ENCODE data around the gene NDC1. TPM values are rescaled to one million over a fixed set of nuclear protein-coding genes. Genes with fewer than 3 reads are reported as not detected.

The NDC1 gene
- polyA plus RNA-seq, 1 experiment = 19.0 TPM

DNA sequence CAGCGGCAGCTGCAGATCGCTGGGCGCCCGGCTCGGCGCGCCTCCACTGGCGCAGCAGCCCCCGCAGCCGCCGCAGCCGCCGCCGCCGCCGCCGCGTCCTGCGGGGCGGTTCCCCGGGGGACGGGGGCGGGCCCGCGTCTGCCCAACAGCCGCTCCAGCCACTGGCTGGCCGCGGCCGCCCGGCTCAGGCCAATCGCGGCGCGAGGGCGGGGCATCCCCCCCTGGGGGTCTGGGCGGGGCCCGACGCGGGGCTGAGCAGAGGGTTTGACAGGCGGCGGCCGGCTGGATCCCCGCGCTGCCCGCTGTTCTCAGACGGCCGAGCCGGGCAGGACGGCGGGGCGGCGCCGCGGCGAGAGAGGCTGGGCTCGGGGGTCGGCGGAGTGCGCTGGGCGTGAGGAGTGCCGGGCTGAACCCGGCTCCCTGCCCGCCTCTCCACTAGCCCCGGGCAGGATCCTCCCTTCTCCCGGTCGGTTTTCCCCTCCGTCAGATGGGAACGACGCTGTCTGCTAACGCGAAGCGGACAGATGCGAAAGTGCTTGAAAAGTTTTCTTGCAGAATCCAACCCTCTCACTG is 98.9 kb downstream of the NDC1 start, which contains the start of gene GLIS1:
Gene GLIS1 (minus strand): TSS at position 56 of the 573 bp plus-strand sequence. CDS start 1,100 bp downstream, outside the sequence.
- H3K27ac ChIP-seq (ENCODE audit: low read depth, low read length) = peak within 1 kb of the TSS; percentile 47
- ChIA-PET POLR2A (interaction anchor here (0.6 kb wide), 1 partner anchor 14 kb away, joined by 3 read pairs; no protein-coding TSS in a partner anchor), CTCF (no interaction called here)
- no peak for DNase-seq (ENCODE audit: low read depth, low spot score)
- H3K27me3 ChIP-seq (ENCODE audit: control insufficient read depth, insufficient read depth, low read length) = no peaks in the 10 kb centered on the region
- H3K9me3 ChIP-seq (ENCODE audit: control insufficient read depth, insufficient read depth, low read length) = peaks cover 4% of the 10 kb centered on the region
- H3K4me3 ChIP-seq (ENCODE audit: low read depth, low read length) = peak within 1 kb of the TSS; percentile 84
- TF ChIP-seq, protein P1, sequence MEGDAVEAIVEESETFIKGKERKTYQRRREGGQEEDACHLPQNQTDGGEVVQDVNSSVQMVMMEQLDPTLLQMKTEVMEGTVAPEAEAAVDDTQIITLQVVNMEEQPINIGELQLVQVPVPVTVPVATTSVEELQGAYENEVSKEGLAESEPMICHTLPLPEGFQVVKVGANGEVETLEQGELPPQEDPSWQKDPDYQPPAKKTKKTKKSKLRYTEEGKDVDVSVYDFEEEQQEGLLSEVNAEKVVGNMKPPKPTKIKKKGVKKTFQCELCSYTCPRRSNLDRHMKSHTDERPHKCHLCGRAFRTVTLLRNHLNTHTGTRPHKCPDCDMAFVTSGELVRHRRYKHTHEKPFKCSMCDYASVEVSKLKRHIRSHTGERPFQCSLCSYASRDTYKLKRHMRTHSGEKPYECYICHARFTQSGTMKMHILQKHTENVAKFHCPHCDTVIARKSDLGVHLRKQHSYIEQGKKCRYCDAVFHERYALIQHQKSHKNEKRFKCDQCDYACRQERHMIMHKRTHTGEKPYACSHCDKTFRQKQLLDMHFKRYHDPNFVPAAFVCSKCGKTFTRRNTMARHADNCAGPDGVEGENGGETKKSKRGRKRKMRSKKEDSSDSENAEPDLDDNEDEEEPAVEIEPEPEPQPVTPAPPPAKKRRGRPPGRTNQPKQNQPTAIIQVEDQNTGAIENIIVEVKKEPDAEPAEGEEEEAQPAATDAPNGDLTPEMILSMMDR (IDR thresholded peaks at IDR 0.05; ENCODE audit: low read depth, low read length) = no peak

DNA sequence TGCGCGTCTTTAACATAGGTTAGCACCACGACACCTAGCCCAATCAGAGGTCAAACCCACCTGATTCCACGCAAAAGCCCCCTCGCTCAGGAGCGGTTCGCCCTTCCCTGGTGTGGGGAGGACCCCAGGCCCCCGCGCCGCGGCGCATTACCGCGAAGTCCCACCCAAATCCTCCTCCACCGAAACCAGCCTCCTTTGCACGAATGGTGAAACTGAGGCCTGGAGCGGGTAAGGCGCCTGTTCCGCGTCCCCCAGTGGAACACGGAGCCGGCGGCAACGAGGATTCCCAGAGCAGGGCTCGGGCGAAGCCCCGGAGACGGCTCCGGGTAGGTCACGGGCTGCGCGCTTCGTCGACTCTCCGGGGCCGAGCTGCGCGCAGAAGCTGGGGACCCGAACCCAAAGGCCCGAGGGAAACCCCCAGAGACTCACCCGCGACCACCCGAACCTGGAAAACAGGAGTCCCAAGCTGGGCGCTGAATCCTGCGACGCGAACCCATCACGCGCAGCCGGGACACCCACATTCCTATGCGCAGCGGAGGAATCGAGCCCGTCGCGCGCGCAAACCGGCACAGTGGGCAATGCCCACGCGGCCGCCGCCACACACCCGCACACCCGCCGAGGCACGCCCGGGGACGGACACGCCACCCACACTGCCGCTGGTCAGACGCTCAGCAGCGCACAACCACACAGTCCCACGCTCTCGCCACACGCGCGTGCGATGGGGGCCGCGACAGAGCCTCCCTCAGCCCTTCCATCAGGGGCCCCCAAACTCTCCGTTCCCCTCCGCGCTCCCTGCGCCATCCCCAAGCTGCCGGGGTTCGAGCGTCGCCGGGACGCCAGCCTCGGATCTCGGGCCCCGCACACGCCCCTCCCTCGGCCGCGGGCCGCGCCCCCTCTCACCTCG is 99.6 kb downstream of the NDC1 start:
- Histone ChIP-seq H3K27me3 (ENCODE audit: control insufficient read depth, insufficient read depth, low read length) (no peaks in the 10 kb centered on the region), H3K4me3 (ENCODE audit: low read depth, low read length) (peak overlapping the region; percentile 84), H3K9me3 (ENCODE audit: control insufficient read depth, insufficient read depth, low read length) (peaks cover 4% of the 10 kb centered on the region), H3K27ac (ENCODE audit: low read depth, low read length) (peak overlapping the region; percentile 31)
- ChIA-PET CTCF (no interaction called here), POLR2A (no interaction called here)
- TF ChIP-seq, protein P1 (IDR thresholded peaks at IDR 0.05; ENCODE audit: low read depth, low read length) = no peak
- no peak for DNase-seq (ENCODE audit: low read depth, low spot score)

DNA sequence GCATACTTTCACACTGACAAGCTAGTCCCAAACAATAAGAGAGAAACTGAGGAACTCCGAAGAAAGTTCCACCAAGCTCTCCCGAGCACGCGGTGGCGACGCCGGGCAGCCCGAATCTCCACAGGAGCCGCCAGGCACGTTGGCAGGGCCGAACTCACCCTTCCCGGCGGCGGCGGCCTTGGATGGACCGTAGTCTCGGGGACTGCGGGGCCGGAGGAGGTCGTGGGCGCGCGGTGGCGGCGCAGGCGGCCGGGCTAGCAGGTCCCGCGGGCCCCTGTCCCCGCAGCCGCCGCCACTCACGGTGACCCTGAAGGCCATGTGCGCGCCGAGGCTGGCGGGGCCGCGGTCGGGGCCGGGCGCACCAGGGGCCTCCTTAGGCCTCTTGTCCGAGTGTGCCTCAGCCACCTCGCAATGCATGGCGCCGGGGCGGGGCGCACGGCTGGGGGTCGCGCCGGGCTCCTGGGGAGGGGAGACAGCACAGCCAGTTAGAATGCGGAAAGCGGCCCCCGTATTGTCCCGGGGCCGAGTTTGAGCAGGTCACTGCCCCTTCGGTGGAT is 100.4 kb downstream of the NDC1 start:
- POLR2A ChIA-PET = no interaction called here
- CTCF ChIA-PET = interaction anchor here (1.5 to 3.2 kb wide), 2 partner anchors 16 to 253 kb away, joined by 6 to 11 read pairs; no protein-coding TSS in a partner anchor
- Histone ChIP-seq H3K9me3 (ENCODE audit: control insufficient read depth, insufficient read depth, low read length) (peaks cover under 1% of the 10 kb centered on the region), H3K4me3 (ENCODE audit: low read depth, low read length) (peak overlapping the region; percentile 84), H3K27ac (ENCODE audit: low read depth, low read length) (peak overlapping the region; percentile 52), H3K27me3 (ENCODE audit: control insufficient read depth, insufficient read depth, low read length) (no peaks in the 10 kb centered on the region)
- TF ChIP-seq, protein P1 (IDR thresholded peaks at IDR 0.05; ENCODE audit: low read depth, low read length) = no peak
- DNase-seq (ENCODE audit: low read depth, low spot score) = no peak

DNA sequence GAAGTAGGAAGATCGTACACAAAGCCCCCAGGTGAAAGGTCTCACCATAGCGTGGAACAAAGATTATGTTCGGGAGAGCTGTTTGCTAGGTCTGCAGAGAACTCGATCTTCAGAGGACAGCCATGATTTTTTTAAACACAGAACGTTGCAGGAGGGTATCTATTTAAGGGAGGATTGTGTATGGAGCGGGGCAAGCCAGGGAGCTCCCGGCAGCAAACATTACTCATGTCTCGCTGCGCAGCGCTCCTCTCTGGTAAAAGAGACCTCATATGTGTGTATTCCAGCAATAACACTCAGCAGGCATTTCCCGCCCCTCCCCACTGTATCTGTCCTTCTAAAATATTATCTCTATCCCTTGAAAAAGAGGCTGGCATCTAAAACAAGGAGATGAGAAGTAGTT is 101.8 kb downstream of the NDC1 start:
- peak overlapping the region; percentile 29 for H3K4me3 ChIP-seq (ENCODE audit: low read depth, low read length)
- H3K9me3 ChIP-seq (ENCODE audit: control insufficient read depth, insufficient read depth, low read length) = no peaks in the 10 kb centered on the region; the same call in 1 of the 2 replicates
- no peaks in the 10 kb centered on the region for H3K27me3 ChIP-seq (ENCODE audit: control insufficient read depth, insufficient read depth, low read length)
- DNase-seq (ENCODE audit: low read depth, low spot score) = no peak
- peak overlapping the region; percentile 31 for H3K27ac ChIP-seq (ENCODE audit: low read depth, low read length)
- POLR2A ChIA-PET = no interaction called here
- TF ChIP-seq, protein P1 (IDR thresholded peaks at IDR 0.05; ENCODE audit: low read depth, low read length) = no peak
- CTCF ChIA-PET = interaction anchor here (1.5 to 3.2 kb wide), 3 partner anchors 18 to 251 kb away, joined by 6 to 11 read pairs (median 6); no protein-coding TSS in a partner anchor

All from AG04450 (cell line).